H1 (cell line): ENCODE measurements around the gene MORC1.

ENCODE experiments used
- BACH1 ChIP-seq: IDR thresholded peaks from 2 replicates; pipeline ENCODE4 v1.6.1; 2012; ENCODE audit warnings: low read length, improper control_type of control experiment
- EZH2 ChIP-seq: fragments of 200-600 bp; sonication (generic); IDR thresholded peaks from 2 replicates; pipeline ENCODE4 v1.7.1; 2012; ENCODE audit warnings: low read depth, mild to moderate bottlenecking, moderate library complexity, low read length, inconsistent platforms; ENCODE audit not compliant: severe bottlenecking
- KDM1A ChIP-seq: fragments of 200-600, 300-600 bp; sonication (generic); IDR thresholded peaks from 2 replicates; pipeline ENCODE4 v1.7.1; 2016; ENCODE audit warnings: mild to moderate bottlenecking, low read length, borderline replicate concordance
- POLR2A ChIP-seq, 2 experiments: IDR thresholded peaks; 1 replicate in 1 of 2; 2 replicates in 1 of 2; pipeline ENCODE4 v1.6.1; 2011; ENCODE audit warnings: low read depth in 2 of 2, low read length in 2 of 2, mild to moderate bottlenecking in 2 of 2; ENCODE audit errors: control extremely low read depth in 1 of 2
- SP4 ChIP-seq: IDR thresholded peaks from 2 replicates; pipeline ENCODE4 v1.6.1; 2012; ENCODE audit warnings: low read length, inconsistent platforms
- SRF ChIP-seq: IDR thresholded peaks from 2 replicates; pipeline ENCODE4 v1.6.1; 2011; ENCODE audit warnings: mild to moderate bottlenecking, low read depth, low read length, moderate library complexity
- TAF1 ChIP-seq: IDR thresholded peaks from 2 replicates; pipeline ENCODE4 v1.6.1; 2011; ENCODE audit warnings: mild to moderate bottlenecking, low read depth, low read length
- TCF12 ChIP-seq: IDR thresholded peaks from 2 replicates; pipeline ENCODE4 v1.6.1; 2011; ENCODE audit warnings: low read depth, mild to moderate bottlenecking, low read length
- TF ChIP-seq, protein P1 (sequence below), 3 experiments: IDR thresholded peaks; 1 replicate in 2 of 3; 2 replicates in 1 of 3; pipeline versions ENCODE4 v1.5.1 to v1.6.1; 2011; ENCODE audit warnings: low read length in 3 of 3, mild to moderate bottlenecking in 3 of 3, inconsistent platforms in 2 of 3, low read depth in 1 of 3, moderate library complexity in 1 of 3; ENCODE audit not compliant: insufficient read depth in 1 of 3; ENCODE audit errors: control extremely low read depth in 1 of 3

DNA sequence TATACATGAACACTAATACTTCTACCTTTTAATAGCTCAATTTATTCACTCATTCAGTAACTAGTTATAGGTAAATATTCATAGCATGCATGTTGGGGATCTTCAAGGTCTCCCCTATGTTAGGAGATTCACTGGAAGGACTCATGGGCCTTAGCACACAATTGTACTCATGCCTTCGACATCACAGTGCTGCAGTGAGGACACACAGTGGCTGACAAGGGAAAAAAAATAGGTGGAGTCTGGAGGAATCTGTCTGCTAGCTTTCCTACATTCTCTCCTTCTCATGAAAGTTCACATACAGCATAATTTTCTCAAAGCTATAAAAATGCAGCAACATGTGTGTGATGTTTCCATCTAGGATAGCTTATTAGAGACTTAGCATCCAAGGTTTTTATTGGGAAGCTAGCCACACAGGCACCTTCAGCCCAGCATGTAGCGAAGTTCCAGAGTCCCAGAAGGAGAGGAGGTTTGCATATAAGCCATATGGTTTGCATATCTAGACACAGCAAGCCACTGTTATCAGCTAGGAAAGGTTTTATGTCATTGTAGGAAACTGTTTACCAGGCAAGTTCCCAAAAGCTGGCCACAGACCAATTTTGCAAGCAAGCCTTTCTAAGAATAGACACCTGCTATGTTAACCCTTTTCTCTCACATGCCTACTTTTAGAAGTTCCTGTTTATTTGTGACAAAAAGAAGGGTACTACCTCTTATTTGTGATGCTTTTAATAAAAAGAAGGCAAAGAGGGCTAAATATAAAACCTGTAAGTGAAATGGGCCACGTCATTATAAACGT, 46.4 kb downstream of the MORC1 start:
- no peak for TF ChIP-seq TCF12
- TF ChIP-seq POLR2A (IDR thresholded peaks at IDR 0.05; ENCODE audit: control extremely low read depth in 1 of 2, low read depth in 2 of 2, low read length in 2 of 2) = no peak
- TF ChIP-seq EZH2 = no peak
- TF ChIP-seq, protein P1, sequence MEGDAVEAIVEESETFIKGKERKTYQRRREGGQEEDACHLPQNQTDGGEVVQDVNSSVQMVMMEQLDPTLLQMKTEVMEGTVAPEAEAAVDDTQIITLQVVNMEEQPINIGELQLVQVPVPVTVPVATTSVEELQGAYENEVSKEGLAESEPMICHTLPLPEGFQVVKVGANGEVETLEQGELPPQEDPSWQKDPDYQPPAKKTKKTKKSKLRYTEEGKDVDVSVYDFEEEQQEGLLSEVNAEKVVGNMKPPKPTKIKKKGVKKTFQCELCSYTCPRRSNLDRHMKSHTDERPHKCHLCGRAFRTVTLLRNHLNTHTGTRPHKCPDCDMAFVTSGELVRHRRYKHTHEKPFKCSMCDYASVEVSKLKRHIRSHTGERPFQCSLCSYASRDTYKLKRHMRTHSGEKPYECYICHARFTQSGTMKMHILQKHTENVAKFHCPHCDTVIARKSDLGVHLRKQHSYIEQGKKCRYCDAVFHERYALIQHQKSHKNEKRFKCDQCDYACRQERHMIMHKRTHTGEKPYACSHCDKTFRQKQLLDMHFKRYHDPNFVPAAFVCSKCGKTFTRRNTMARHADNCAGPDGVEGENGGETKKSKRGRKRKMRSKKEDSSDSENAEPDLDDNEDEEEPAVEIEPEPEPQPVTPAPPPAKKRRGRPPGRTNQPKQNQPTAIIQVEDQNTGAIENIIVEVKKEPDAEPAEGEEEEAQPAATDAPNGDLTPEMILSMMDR (IDR thresholded peaks at IDR 0.05; ENCODE audit: control extremely low read depth in 1 of 3, insufficient read depth in 1 of 3, low read depth in 1 of 3, low read length in 3 of 3) = peak in 1 of 3 experiments; percentile 18; a peak in 2 of 4 replicates
- no peak for TF ChIP-seq TAF1
- TF ChIP-seq SP4 = no peak
- no peak for TF ChIP-seq SRF
- no peak for TF ChIP-seq BACH1
- TF ChIP-seq KDM1A = no peak
